Keratinocyte (primary cell): ENCODE data around the gene SPTBN1. TPM values are rescaled to one million over a fixed set of nuclear protein-coding genes. Genes with fewer than 3 reads are reported as not detected.

ENCODE experiments used
- DNase-seq: peaks from one replicate; pipeline ENCODE4 v3.0.0-alpha.2; 2011; ENCODE audit warnings: low read depth, missing footprints, low spot score
- FAIRE-seq: peaks from 2 replicates; lab custom pipeline; 2011; peaks lifted over from hg19 to GRCh38; lab: Jason Lieb, UNC
- H2AFZ ChIP-seq: 2 replicates; pipeline ENCODE4 v1.6.0; 2012; ENCODE audit warnings: low read length, control low read depth, inconsistent platforms; ENCODE audit not compliant: control insufficient read depth
- H3K27ac ChIP-seq: 2 replicates; pipeline ENCODE4 v1.5.1; 2011; ENCODE audit warnings: low read length; ENCODE audit not compliant: control insufficient read depth, insufficient read depth
- H3K27me3 ChIP-seq: 3 replicates; pipeline ENCODE4 v1.6.0; 2011; ENCODE audit warnings: low read length; ENCODE audit not compliant: control insufficient read depth, insufficient read depth; ENCODE audit errors: extremely low read depth
- H3K36me3 ChIP-seq, 2 experiments: 2 replicates in 1 of 2; 3 replicates in 1 of 2; pipeline ENCODE4 v1.5.1; 2011; ENCODE audit warnings: low read length in 2 of 2, mild to moderate bottlenecking in 1 of 2; ENCODE audit not compliant: control insufficient read depth in 2 of 2, insufficient read depth in 2 of 2; ENCODE audit errors: extremely low read depth in 1 of 2
- H3K4me1 ChIP-seq: 3 replicates; pipeline ENCODE4 v1.5.1; 2011; ENCODE audit warnings: low read length; ENCODE audit not compliant: control insufficient read depth, insufficient read depth; ENCODE audit errors: extremely low read depth
- H3K4me2 ChIP-seq: 3 replicates; pipeline ENCODE4 v1.6.0; 2011; ENCODE audit warnings: low read depth, low read length; ENCODE audit not compliant: control insufficient read depth, insufficient read depth; ENCODE audit errors: extremely low read depth
- H3K4me3 ChIP-seq, 3 experiments: fragments of 200-600 bp in 1 of 3; sonication (generic) in 1 of 3; 2 replicates in 2 of 3; 3 replicates in 1 of 3; pipeline ENCODE4 v1.5.1; 2011 to 2016; ENCODE audit warnings: low read length in 3 of 3, mild to moderate bottlenecking in 3 of 3, control low read depth in 2 of 3, inconsistent platforms in 1 of 3, low read depth in 1 of 3, mixed read lengths in 1 of 3, mixed run types in 1 of 3, moderate library complexity in 1 of 3; ENCODE audit not compliant: control insufficient read depth in 2 of 3, insufficient read depth in 2 of 3; ENCODE audit errors: extremely low read depth in 1 of 3
- H3K79me2 ChIP-seq: 2 replicates; pipeline ENCODE4 v1.6.0; 2012; ENCODE audit warnings: low read length; ENCODE audit not compliant: control insufficient read depth, insufficient read depth
- H3K9ac ChIP-seq: 3 replicates; pipeline ENCODE4 v1.6.0; 2011; ENCODE audit warnings: low read length; ENCODE audit not compliant: control insufficient read depth, insufficient read depth; ENCODE audit errors: extremely low read depth
- H3K9me1 ChIP-seq: 3 replicates; pipeline ENCODE4 v1.6.0; 2011; ENCODE audit warnings: low read length; ENCODE audit not compliant: control insufficient read depth, insufficient read depth; ENCODE audit errors: extremely low read depth
- H3K9me3 ChIP-seq: 2 replicates; pipeline ENCODE4 v1.5.1; 2012; ENCODE audit warnings: low read depth, low read length; ENCODE audit not compliant: control insufficient read depth
- H4K20me1 ChIP-seq: 3 replicates; pipeline ENCODE4 v1.6.0; 2011; ENCODE audit warnings: low read length; ENCODE audit not compliant: control insufficient read depth, insufficient read depth; ENCODE audit errors: extremely low read depth
- CTCF ChIP-seq, 3 experiments: IDR thresholded peaks in 1 of 3; conservative IDR thresholded peaks in 1 of 3; optimal IDR thresholded peaks in 1 of 3; 2 replicates in 2 of 3; 3 replicates in 1 of 3; pipeline versions ENCODE3 to v1.5.1; 2011; ENCODE audit warnings: low read length in 3 of 3, mild to moderate bottlenecking in 3 of 3, moderate library complexity in 2 of 3, control low read depth in 1 of 3, inconsistent platforms in 1 of 3; ENCODE audit not compliant: insufficient read depth in 2 of 3; ENCODE audit errors: extremely low read depth in 1 of 3
- EZH2 ChIP-seq: IDR thresholded peaks from one replicate; pipeline ENCODE4 v1.6.1; 2012; ENCODE audit warnings: inconsistent platforms, mild to moderate bottlenecking, low read length, moderate library complexity
- dilution Hi-C: fragments of 300-500 bp; cut with MboI; formaldehyde crosslinking; loops from one replicate; pipeline ENCODE4 v1.7.0; 2020; ENCODE audit warnings: low sequenced_read_pairs; ENCODE audit not compliant: extremely low pct_ligation_motif_present
- polyA plus RNA-seq, 5 experiments: library from polyadenylated mRNA; depleted of rRNA in 3 of 5; stranded (reverse) in 3 of 5; stranded (forward) in 1 of 5; unstranded in 1 of 5; fragments of >200 nt; gene quantifications; 1 replicate in 1 of 5; 2 replicates in 3 of 5; 3 replicates in 1 of 5; pipeline versions ENCODE4 v1.2.1 to v1.2.3, GENCODE V29; 2011 to 2012; ENCODE audit warnings: missing spikeins in 2 of 5, low read depth in 1 of 5, low replicate concordance in 1 of 5

The SPTBN1 gene
- polyA plus RNA-seq, 1 donor (not counting 4 experiments of a cell fraction or from before 2014, with no cell fraction given), result 40.0 TPM

- no peaks in the 10 kb centered on the region for H3K9me3 ChIP-seq
- H3K36me3 ChIP-seq, result no peaks in the 10 kb centered on the region
- DNase-seq (no peak), FAIRE-seq (no peak)
- no peaks in the 10 kb centered on the region for H4K20me1 ChIP-seq
- H3K27ac ChIP-seq, result no peak overlapping the region
- no peaks in the 10 kb centered on the region for H3K27me3 ChIP-seq
- no peaks in the 10 kb centered on the region for H3K4me1 ChIP-seq
- no peaks in the 10 kb centered on the region for H3K9me1 ChIP-seq
- dilution Hi-C loops, result no loop called here
- H2AFZ ChIP-seq, result no peak overlapping the region
- H3K79me2 ChIP-seq, result no peaks in the 10 kb centered on the region
- no peak overlapping the region for H3K4me3 ChIP-seq
- H3K4me2 ChIP-seq, result no peak overlapping the region
- no peak for TF ChIP-seq CTCF (optimal IDR thresholded peaks at IDR 0.05 in 1 of 3, IDR thresholded peaks at IDR 0.05 in 1 of 3, conservative IDR thresholded peaks at IDR 0.05 in 1 of 3; ENCODE audit: extremely low read depth in 1 of 3, insufficient read depth in 2 of 3, low read length in 3 of 3)
- TF ChIP-seq EZH2, result no peak
- H3K9ac ChIP-seq, result no peak overlapping the region
These were observed 47.7 kb downstream of the SPTBN1 start for GRCh38 chr2:54503828-54504227.

GRCh38 chr2:54504866-54505265 is 48.7 kb downstream of the SPTBN1 start:
- Histone ChIP-seq H3K4me2 (no peak overlapping the region), H3K27me3 (no peaks in the 10 kb centered on the region), H3K9me1 (no peaks in the 10 kb centered on the region), H3K9ac (no peak overlapping the region), H3K79me2 (no peaks in the 10 kb centered on the region), H3K4me1 (no peaks in the 10 kb centered on the region), H2AFZ (no peak overlapping the region), H4K20me1 (no peaks in the 10 kb centered on the region), H3K27ac (no peak overlapping the region), H3K4me3 (no peak overlapping the region), H3K9me3 (no peaks in the 10 kb centered on the region), H3K36me3 (no peaks in the 10 kb centered on the region)
- TF ChIP-seq CTCF (optimal IDR thresholded peaks at IDR 0.05 in 1 of 3, IDR thresholded peaks at IDR 0.05 in 1 of 3, conservative IDR thresholded peaks at IDR 0.05 in 1 of 3; ENCODE audit: extremely low read depth in 1 of 3, insufficient read depth in 2 of 3, low read length in 3 of 3), result no peak
- TF ChIP-seq EZH2, result no peak
- DNase-seq, result no peak
- no peak for FAIRE-seq
- dilution Hi-C loops, result no loop called here
